ENCODE results near the gene SND1.
"Not testable (repeated sequence)": the region's sequence is repeated elsewhere in the genome, so short reads cannot be mapped to it uniquely, and the experiment has no call there.

Gene SND1

GRCh38 chr7:127832592-127832991, 180.6 kb downstream of the SND1 start:
- no peak for DNase-seq (ENCODE audit: low spot score)

- no peak for DNase-seq (ENCODE audit: low spot score)
Observed at GRCh38 chr7:127833641-127834040, 181.6 kb downstream of the SND1 start.

DNA sequence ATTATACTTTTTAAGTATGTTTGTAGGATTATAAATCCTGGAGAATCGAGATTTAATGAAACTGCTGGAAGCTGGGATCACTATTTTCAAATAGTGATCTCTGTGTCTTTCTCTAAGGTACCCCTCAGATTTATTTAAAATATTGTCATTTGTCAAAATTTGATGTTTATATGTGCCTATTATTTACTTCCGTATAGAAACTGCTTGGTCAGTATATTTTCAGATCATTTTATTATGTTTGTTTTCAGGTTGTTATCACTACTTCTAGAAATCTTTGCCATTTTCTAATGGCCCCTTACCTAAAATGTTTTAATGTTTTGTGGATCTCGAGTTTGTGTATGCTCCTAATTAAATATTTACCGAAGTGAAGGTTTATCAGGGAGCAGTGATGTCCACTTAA, 183.7 kb downstream of the SND1 start:
- DNase-seq (ENCODE audit: low spot score) = no peak

DNA sequence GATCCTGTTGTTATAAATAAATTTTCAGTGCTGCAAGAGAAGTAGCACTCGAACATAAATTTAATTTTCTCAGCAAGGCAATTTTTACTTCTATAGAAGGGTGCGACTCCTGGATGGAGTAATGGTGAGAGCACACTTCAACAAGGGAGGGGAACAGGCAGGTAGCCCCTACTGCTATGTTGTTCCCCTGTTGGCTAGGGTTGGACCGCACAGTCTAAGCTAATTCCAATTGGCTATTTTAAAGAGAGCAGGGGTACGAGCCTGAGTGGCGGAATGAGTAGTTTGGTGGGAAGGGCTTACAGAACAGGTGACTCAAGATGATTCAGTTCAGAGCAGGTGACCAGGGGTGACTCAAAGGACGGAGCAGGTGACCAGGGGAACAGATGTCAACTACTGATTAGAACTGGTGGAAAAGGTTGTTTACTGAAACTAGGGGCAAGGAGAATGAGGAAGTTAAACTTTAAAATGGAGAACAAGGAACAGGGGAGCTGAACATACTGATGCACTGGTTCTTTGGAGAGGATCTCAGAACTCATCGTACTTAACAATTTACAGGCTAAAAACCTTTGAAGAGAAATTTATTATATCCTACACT, 185.9 kb downstream of the SND1 start:
- not testable (repeated sequence) for DNase-seq (ENCODE audit: low spot score)

- DNase-seq (ENCODE audit: low spot score) = no peak
Observed at GRCh38 chr7:127838816-127839415, 186.9 kb downstream of the SND1 start.

DNA sequence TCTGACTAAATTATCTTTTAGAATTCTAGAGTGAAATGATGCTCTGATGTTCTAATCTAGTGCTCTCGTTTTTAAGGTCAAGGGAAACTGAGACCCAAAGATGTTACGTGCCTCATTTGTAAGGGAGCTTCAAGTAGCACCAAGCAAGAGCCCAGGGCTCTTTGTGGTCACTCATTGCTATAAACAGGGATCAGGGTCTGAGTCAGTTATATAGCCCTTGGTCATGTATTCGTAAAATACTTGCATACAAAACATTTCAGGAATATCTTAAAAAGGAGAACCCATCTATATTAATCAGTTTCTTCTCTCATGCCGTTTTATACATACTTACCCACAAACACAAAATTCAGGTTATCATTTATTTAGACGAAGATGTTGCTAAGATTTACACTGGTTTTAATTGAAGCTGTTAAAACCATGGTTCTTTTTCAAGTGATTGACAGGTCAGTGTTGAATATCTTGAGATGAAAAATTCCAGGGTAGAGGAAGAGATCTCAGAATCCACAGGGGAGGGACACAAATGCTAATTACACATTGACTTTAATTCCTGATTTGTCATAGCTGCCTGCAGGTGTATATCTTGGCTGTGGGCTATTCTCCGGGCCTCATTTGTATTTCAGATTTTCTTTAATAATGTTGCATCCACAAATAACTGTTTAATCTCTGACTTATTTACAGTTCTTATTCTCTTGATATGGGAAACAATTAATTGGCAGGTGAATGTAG, 188.4 kb downstream of the SND1 start:
- no peak for DNase-seq (ENCODE audit: low spot score)

- no peak for DNase-seq (ENCODE audit: low spot score)
Observed at GRCh38 chr7:127844165-127844564, 192.2 kb downstream of the SND1 start.

- DNase-seq (ENCODE audit: low spot score) = peak; percentile 44
Observed at GRCh38 chr7:127844707-127845331, 192.8 kb downstream of the SND1 start.

DNA sequence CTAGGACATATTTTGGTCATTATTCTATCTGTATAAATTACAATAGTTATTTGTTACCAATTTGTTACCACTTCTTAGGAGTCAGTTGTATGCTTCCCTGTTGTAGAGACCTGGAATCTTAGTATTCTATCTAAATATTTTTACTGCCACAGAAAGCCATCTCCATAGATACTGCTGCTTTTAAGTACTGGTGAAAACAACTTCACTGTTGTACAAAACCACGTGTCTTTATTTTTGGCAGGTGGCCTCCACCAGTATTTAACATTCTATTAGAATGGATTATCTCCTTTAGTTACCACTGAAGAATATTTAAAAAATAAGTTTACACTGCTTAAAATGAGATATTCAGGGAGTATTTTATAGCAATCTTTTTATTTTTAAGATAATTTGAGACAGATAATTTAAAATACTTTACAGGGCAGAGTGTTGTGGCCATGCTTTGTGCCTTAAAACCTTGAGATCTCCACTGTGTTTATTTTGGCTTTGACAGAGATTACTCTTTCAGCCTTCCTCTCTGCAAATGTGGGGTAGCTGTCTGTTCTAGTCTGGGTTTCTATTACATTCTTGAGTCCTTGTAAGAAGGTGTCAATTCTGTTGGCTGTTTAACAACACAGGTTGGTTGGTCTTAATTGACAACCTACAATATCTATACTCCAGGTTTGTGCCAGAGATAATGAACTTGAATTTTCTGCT, 193.7 kb downstream of the SND1 start:
- DNase-seq (ENCODE audit: low spot score) = no peak

GRCh38 chr7:127847641-127848040, 195.6 kb downstream of the SND1 start:
- DNase-seq (ENCODE audit: low spot score) = no peak

- no peak for DNase-seq (ENCODE audit: low spot score)
Observed at GRCh38 chr7:127848241-127848640, 196.2 kb downstream of the SND1 start.

DNA sequence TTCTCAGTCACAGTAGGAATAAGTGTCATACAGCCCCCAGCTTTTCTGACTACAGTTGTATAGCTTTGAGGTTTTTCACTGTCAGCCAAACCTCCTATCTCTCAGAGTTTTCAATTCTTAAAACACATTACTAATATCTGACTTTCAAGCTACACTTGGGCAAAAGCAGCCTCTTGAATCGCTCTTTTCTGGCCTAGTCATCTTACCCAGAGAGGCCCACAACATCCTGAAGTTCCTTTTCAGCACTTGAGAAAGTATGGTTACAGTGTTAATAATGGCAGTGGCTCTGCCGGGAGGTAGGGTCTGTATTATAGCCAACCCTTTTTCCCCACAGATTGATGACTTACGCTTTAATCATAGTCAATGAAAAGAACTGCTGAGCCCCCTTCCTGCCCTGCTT, 198.2 kb downstream of the SND1 start:
- no peak for DNase-seq (ENCODE audit: low spot score)

- no peak for DNase-seq (ENCODE audit: low spot score)
Observed at GRCh38 chr7:127854383-127854782, 202.4 kb downstream of the SND1 start.

DNA sequence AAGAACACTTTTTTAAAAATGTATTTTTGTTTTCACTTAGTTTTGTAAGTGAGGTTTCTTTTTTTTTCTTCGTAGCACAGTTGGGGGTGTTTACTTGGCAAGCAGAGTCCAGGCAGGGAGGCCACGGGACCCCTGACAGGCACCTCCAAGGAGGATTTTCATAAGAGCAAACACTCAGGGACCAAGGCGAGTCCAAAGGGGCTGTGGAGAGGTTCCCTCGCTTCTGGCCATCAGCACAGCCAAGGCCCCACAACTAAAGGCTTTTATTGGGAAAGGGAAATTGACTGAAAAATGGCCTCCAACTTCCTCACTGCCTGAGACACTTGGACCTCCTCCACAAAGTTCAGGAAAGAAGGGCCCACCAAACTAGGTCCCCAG, 205.5 kb downstream of the SND1 start:
- DNase-seq (ENCODE audit: low spot score) = no peak

DNA sequence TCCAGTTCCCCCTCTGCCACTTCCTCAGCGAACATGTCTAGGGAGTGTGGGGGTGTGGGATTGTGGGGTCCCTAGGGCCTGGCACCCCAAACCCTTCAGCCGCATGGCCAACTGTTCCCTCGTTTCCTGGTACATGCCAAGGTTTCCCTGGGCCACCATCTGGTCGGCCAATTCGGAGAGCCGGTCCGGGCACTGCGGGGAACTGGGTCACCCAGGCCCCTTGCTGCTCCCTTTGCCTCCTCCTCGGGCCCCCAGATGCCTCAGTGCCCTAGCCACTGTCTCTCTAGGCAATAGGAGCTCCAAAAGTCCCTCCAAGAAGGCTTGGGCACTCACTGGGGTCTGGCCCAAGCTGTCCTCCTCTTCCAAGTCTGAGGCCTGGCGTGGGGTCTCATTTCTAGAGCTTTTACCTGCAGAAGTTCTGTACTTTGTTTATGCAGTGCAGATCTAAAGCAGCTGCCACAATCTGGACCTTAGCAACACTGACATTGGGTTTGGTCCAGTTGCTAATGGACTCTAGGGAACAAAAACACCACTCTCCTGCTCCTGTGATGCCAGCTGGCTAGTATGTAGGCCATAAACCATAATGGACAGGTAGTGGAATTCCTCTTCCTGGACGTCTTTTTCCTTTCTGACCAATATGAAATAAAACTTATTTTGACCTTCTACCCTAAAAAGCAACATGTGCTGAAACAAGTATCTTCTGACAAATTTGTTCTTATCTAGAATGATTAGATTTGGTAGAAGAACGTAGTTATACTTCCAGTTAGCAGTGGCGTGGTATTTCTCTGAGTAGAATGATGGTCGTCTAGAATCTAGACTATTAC, 206.3 kb downstream of the SND1 start:
- no peak for DNase-seq (ENCODE audit: low spot score)

GRCh38 chr7:127858915-127859189, 206.9 kb downstream of the SND1 start:
- no peak for DNase-seq (ENCODE audit: low spot score)

- no peak for DNase-seq (ENCODE audit: low spot score)
Observed at GRCh38 chr7:127859330-127859729, 207.3 kb downstream of the SND1 start.

DNA sequence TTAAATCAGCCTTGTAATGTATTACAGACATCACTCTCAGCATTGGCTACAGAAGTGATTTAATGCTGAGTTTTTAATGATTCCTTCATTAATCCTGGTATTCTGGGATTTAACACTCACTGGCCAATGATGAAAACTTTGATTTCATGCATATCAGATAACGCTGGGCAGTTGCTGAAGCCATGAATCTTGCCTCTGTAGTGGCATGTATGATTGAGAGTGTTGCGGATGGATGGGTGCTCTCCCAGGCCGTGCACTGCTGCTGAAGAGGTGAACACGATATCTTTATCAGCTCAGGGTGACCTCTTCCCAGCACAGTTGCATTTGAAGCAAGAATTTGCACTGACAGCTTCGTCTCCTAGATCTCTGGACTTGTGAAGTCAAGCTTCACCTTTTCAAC, 210.5 kb downstream of the SND1 start:
- no peak for DNase-seq (ENCODE audit: low spot score)

DNA sequence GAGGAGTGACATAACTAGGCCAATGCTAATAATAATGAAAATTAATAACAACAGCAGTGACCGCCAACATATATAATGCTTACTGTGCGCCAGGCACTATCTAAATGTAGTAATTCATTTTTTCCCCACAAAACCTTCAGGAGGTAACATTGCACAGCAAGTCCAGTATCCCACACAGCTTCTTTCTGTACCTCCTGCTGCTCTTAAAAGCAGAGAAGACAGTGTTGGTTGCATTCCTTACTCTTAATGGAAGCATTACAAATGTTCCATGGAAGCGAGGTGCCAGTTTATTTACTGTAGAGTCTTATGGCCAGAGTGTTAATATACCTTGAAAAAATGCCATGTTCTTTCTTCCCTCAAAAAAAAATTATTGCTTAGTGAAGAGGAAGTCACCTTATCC, 211.1 kb downstream of the SND1 start:
- no peak for DNase-seq (ENCODE audit: low spot score)

DNA sequence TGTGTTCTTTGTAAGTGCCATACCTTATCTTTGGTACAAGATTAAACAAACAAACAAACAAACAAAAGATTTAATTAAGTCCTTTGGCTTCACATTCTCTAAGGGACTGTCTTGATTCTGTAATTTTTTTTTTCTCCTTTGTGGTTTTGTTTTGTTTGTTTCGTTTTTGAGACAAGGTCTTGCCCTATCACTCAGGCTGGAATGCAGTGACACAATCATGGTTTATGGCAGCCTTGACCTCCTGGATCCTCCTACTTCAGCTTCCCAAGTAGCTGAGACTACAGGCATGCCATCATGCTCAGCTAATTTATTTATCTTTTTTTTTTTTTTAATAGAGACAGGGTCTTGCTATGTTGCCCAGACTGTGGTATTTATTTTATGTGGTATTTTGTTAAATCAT, 213.5 kb downstream of the SND1 start:
- no peak for DNase-seq (ENCODE audit: low spot score)

DNA sequence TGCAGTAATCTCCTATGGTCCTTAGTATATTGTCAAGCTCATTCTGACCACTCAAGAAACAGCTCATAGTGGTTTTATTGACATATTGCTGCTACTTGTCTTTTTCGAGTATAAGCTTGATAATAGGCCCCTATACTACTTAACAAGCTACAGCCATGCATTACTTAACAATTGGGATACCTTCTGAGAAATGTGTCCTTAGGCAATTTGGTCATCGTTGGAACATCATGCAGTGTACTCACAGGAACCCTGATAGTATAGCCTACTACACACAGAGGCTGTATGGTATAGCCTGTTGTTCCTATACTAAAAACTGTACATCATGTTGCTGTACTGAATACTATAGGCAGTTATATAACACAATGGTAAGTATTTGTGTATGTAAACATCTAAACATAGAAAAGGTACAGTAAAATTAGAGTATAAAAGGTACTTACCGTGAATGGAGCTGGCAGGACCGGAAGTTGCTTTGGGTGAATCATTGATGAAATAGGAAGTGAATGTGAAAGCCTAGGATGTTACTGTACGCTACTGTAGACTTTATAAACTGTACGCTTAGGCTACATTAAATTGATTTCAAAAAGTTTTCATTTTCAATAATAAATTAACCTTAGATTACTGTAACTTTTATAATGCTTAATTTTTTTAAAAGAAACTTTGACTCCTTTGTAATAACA, 218.4 kb downstream of the SND1 start:
- no peak for DNase-seq (ENCODE audit: low spot score)
